Gastroesophageal sphincter (tissue), 3 donors: Measurements from ENCODE around the gene BTBD9.

Experiments
- CTCF ChIP-seq, 4 experiments: fragments of 200-600 bp in 2 of 4; fragments of 450-650 bp in 2 of 4; sonication (generic) in 1 of 4; IDR thresholded peaks; one replicate each; pipeline ENCODE4 v1.5.1; 2017 to 2019; ENCODE audit warnings: antibody characterized with exemption in 4 of 4, mild to moderate bottlenecking in 2 of 4, moderate library complexity in 2 of 4
- POLR2A ChIP-seq, 2 donors: fragments of 450-650 bp; IDR thresholded peaks; one replicate each; pipeline ENCODE4 v1.6.1; 2017; ENCODE audit warnings: antibody characterized with exemption in 2 of 2, mild to moderate bottlenecking in 2 of 2, moderate library complexity in 1 of 2

GRCh38 chr6:38393986-38394385 is 245.7 kb downstream of the BTBD9 start:
- TF ChIP-seq CTCF (IDR thresholded peaks at IDR 0.05) = no peak
- TF ChIP-seq POLR2A (IDR thresholded peaks at IDR 0.05) = no peak
